ENCODE data around the gene ZMIZ2. TPM values are rescaled to one million over a fixed set of nuclear protein-coding genes. Genes with fewer than 3 reads are reported as not detected.

ZMIZ2 gene
- polyA plus RNA-seq, 2 donors = 22.5 to 66.6 TPM

GRCh38 chr7:44709011-44709915, 39.4 kb upstream of the ZMIZ2 start:
- no peak overlapping the region for H3K4me3 ChIP-seq (ENCODE audit: low read depth in 1 of 2, low read length in 2 of 2)
- no peaks in the 10 kb centered on the region for H3K4me1 ChIP-seq (ENCODE audit: control insufficient read depth in 2 of 2, insufficient read depth in 2 of 2, low read length in 1 of 2)
- H3K27me3 ChIP-seq (ENCODE audit: control insufficient read depth in 1 of 2, insufficient read depth in 2 of 2, low read length in 2 of 2) = no peaks in the 10 kb centered on the region
- peaks cover 21 to 26% of the 10 kb centered on the region in 2 donors for H3K36me3 ChIP-seq (ENCODE audit: control insufficient read depth in 2 of 2, insufficient read depth in 2 of 2, low read length in 1 of 2)
- no peaks in the 10 kb centered on the region for H3K9me3 ChIP-seq (ENCODE audit: control insufficient read depth in 2 of 2, insufficient read depth in 1 of 2, low read depth in 1 of 2, low read length in 1 of 2)
- 85 to 86% methylated on average over 19 of the region's 19 CpGs for WGBS, 2 donors
- H3K27ac ChIP-seq (ENCODE audit: low read depth in 2 of 2, low read length in 1 of 2) = no peak overlapping the region

GRCh38 chr7:44709945-44710596, 38.6 kb upstream of the ZMIZ2 start:
- H3K4me1 ChIP-seq (ENCODE audit: control insufficient read depth in 2 of 2, insufficient read depth in 2 of 2, low read length in 1 of 2) = no peaks in the 10 kb centered on the region
- peaks cover 21 to 26% of the 10 kb centered on the region in 2 donors for H3K36me3 ChIP-seq (ENCODE audit: control insufficient read depth in 2 of 2, insufficient read depth in 2 of 2, low read length in 1 of 2)
- H3K9me3 ChIP-seq (ENCODE audit: control insufficient read depth in 2 of 2, insufficient read depth in 1 of 2, low read depth in 1 of 2, low read length in 1 of 2) = no peaks in the 10 kb centered on the region
- H3K4me3 ChIP-seq (ENCODE audit: low read depth in 1 of 2, low read length in 2 of 2) = no peak overlapping the region
- no peaks in the 10 kb centered on the region for H3K27me3 ChIP-seq (ENCODE audit: control insufficient read depth in 1 of 2, insufficient read depth in 2 of 2, low read length in 2 of 2)
- H3K27ac ChIP-seq (ENCODE audit: low read depth in 2 of 2, low read length in 1 of 2) = no peak overlapping the region
- WGBS, 2 donors = 84 to 88% methylated on average over 10 of the region's 10 CpGs

DNA sequence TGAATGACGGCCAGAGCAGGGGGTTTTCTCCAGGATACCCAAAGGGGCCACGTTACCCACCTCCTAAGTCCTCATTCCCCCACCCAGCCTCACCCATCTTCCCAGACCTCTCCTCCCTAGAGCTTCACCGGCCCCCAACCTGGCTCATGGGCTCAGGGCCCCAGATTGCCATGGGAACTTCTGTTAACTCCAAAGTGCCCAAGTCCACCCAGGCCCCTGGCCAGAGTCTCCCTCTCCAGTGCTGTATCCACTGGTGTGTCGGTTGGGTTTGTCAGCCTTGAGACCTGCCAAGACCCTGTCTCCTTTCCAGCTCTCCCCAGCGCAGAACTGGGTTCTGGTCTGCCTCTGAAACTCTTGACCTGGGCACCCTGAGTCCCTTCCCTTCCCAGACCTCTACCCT, 37.1 kb upstream of the ZMIZ2 start:
- no peak overlapping the region for H3K4me3 ChIP-seq (ENCODE audit: low read depth in 1 of 2, low read length in 2 of 2)
- no peaks in the 10 kb centered on the region for H3K9me3 ChIP-seq (ENCODE audit: control insufficient read depth in 2 of 2, insufficient read depth in 1 of 2, low read depth in 1 of 2, low read length in 1 of 2)
- no peak overlapping the region for H3K27ac ChIP-seq (ENCODE audit: low read depth in 2 of 2, low read length in 1 of 2)
- peaks cover 21 to 26% of the 10 kb centered on the region in 2 donors for H3K36me3 ChIP-seq (ENCODE audit: control insufficient read depth in 2 of 2, insufficient read depth in 2 of 2, low read length in 1 of 2)
- WGBS, 2 donors = 58 to 61% methylated on average over 5 of the region's 5 CpGs
- no peaks in the 10 kb centered on the region for H3K4me1 ChIP-seq (ENCODE audit: control insufficient read depth in 2 of 2, insufficient read depth in 2 of 2, low read length in 1 of 2)
- no peaks in the 10 kb centered on the region for H3K27me3 ChIP-seq (ENCODE audit: control insufficient read depth in 1 of 2, insufficient read depth in 2 of 2, low read length in 2 of 2)

DNA sequence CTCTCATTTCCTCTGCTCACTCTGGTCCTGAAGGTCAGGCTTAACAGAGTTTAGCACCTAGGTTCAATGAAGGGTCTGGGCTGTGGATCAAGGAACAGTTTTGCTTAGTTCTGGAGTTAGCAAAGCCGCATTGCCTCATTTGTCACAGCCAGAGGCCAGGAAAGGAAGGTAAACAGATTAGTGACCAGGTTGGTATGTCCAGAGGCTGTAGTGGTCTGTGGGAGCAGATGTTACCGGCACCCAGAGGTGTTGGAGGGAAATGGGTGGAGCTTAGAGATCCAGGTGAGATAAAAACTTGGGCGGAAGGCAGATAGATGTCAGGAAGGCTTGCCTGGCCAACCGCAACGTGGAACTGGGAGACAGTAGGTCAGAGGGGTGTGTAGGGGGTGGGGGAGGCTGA, 36.6 kb upstream of the ZMIZ2 start:
- Histone ChIP-seq H3K4me3 (ENCODE audit: low read depth in 1 of 2, low read length in 2 of 2) (no peak overlapping the region), H3K27ac (ENCODE audit: low read depth in 2 of 2, low read length in 1 of 2) (no peak overlapping the region), H3K9me3 (ENCODE audit: control insufficient read depth in 2 of 2, insufficient read depth in 1 of 2, low read depth in 1 of 2, low read length in 1 of 2) (no peaks in the 10 kb centered on the region), H3K27me3 (ENCODE audit: control insufficient read depth in 1 of 2, insufficient read depth in 2 of 2, low read length in 2 of 2) (no peaks in the 10 kb centered on the region), H3K36me3 (ENCODE audit: control insufficient read depth in 2 of 2, insufficient read depth in 2 of 2, low read length in 1 of 2) (peaks cover 21 to 23% of the 10 kb centered on the region in 2 donors), H3K4me1 (ENCODE audit: control insufficient read depth in 2 of 2, insufficient read depth in 2 of 2, low read length in 1 of 2) (no peaks in the 10 kb centered on the region)
- WGBS, 2 donors = 33 to 35% methylated on average over 5 of the region's 5 CpGs

GRCh38 chr7:44713141-44713540, 35.5 kb upstream of the ZMIZ2 start:
- Histone ChIP-seq H3K27me3 (ENCODE audit: control insufficient read depth in 1 of 2, insufficient read depth in 2 of 2, low read length in 2 of 2) (no peaks in the 10 kb centered on the region), H3K36me3 (ENCODE audit: control insufficient read depth in 2 of 2, insufficient read depth in 2 of 2, low read length in 1 of 2) (peaks cover 10 to 12% of the 10 kb centered on the region in 2 donors), H3K27ac (ENCODE audit: low read depth in 2 of 2, low read length in 1 of 2) (no peak overlapping the region), H3K4me3 (ENCODE audit: low read depth in 1 of 2, low read length in 2 of 2) (no peak overlapping the region), H3K4me1 (ENCODE audit: control insufficient read depth in 2 of 2, insufficient read depth in 2 of 2, low read length in 1 of 2) (no peaks in the 10 kb centered on the region), H3K9me3 (ENCODE audit: control insufficient read depth in 2 of 2, insufficient read depth in 1 of 2, low read depth in 1 of 2, low read length in 1 of 2) (no peaks in the 10 kb centered on the region)
- WGBS, 2 donors = 80 to 89% methylated on average over 2 of the region's 2 CpGs

- Histone ChIP-seq H3K27ac (ENCODE audit: low read depth in 2 of 2, low read length in 1 of 2) (no peak overlapping the region), H3K9me3 (ENCODE audit: control insufficient read depth in 2 of 2, insufficient read depth in 1 of 2, low read depth in 1 of 2, low read length in 1 of 2) (no peaks in the 10 kb centered on the region), H3K4me1 (ENCODE audit: control insufficient read depth in 2 of 2, insufficient read depth in 2 of 2, low read length in 1 of 2) (no peaks in the 10 kb centered on the region), H3K4me3 (ENCODE audit: low read depth in 1 of 2, low read length in 2 of 2) (no peak overlapping the region), H3K36me3 (ENCODE audit: control insufficient read depth in 2 of 2, insufficient read depth in 2 of 2, low read length in 1 of 2) (peaks cover 5 to 7% of the 10 kb centered on the region in 2 donors), H3K27me3 (ENCODE audit: control insufficient read depth in 1 of 2, insufficient read depth in 2 of 2, low read length in 2 of 2) (no peaks in the 10 kb centered on the region)
- WGBS, 2 donors = 61 to 67% methylated on average over 7 of the region's 7 CpGs
Observed at GRCh38 chr7:44713680-44714335, 34.8 kb upstream of the ZMIZ2 start.

- H3K4me1 ChIP-seq (ENCODE audit: control insufficient read depth in 2 of 2, insufficient read depth in 2 of 2, low read length in 1 of 2) = no peaks in the 10 kb centered on the region
- WGBS, 2 donors = 93 to 97% methylated on average over 3 of the region's 3 CpGs
- H3K27ac ChIP-seq (ENCODE audit: low read depth in 2 of 2, low read length in 1 of 2) = no peak overlapping the region
Observed at GRCh38 chr7:44716205-44716604, 32.4 kb upstream of the ZMIZ2 start.

DNA sequence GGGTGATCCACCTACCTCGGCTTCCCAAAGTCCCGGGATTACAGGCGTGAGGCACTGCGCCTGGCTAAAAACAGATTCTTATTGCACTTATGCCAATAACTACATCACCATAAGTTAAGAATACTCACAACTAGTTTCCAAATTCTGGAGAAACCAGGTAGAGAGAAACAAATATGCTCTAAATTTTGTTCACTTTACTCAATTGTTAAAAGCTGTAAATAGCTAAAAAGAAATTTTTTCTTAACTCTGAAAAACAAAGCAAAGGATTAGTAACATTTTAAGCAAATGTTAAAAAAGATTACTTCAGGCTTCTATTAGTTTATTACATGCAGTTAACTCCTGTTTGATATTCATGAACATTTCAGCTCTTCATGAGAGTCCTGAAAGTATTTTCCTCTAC, 28.3 kb upstream of the ZMIZ2 start:
- H3K36me3 ChIP-seq (ENCODE audit: control insufficient read depth in 2 of 2, insufficient read depth in 2 of 2, low read length in 1 of 2) = no peaks in the 10 kb centered on the region
- H3K27me3 ChIP-seq (ENCODE audit: control insufficient read depth in 1 of 2, insufficient read depth in 2 of 2, low read length in 2 of 2) = no peaks in the 10 kb centered on the region
- 94 to 95% methylated on average over 4 of the region's 4 CpGs for WGBS, 2 donors
- no peak overlapping the region for H3K4me3 ChIP-seq (ENCODE audit: low read depth in 1 of 2, low read length in 2 of 2)
- no peak overlapping the region for H3K27ac ChIP-seq (ENCODE audit: low read depth in 2 of 2, low read length in 1 of 2)
- H3K9me3 ChIP-seq (ENCODE audit: control insufficient read depth in 2 of 2, insufficient read depth in 1 of 2, low read depth in 1 of 2, low read length in 1 of 2) = no peaks in the 10 kb centered on the region
- H3K4me1 ChIP-seq (ENCODE audit: control insufficient read depth in 2 of 2, insufficient read depth in 2 of 2, low read length in 1 of 2) = no peaks in the 10 kb centered on the region

More at GRCh38 chr7:44716205-44716604, 32.4 kb upstream of the ZMIZ2 start:
- no peaks in the 10 kb centered on the region for H3K36me3 ChIP-seq (ENCODE audit: control insufficient read depth in 2 of 2, insufficient read depth in 2 of 2, low read length in 1 of 2)
- H3K27me3 ChIP-seq (ENCODE audit: control insufficient read depth in 1 of 2, insufficient read depth in 2 of 2, low read length in 2 of 2) = no peaks in the 10 kb centered on the region
- H3K4me3 ChIP-seq (ENCODE audit: low read depth in 1 of 2, low read length in 2 of 2) = no peak overlapping the region
- no peaks in the 10 kb centered on the region for H3K9me3 ChIP-seq (ENCODE audit: control insufficient read depth in 2 of 2, insufficient read depth in 1 of 2, low read depth in 1 of 2, low read length in 1 of 2)

- Histone ChIP-seq H3K36me3 (ENCODE audit: control insufficient read depth in 2 of 2, insufficient read depth in 2 of 2, low read length in 1 of 2) (no peaks in the 10 kb centered on the region), H3K9me3 (ENCODE audit: control insufficient read depth in 2 of 2, insufficient read depth in 1 of 2, low read depth in 1 of 2, low read length in 1 of 2) (no peaks in the 10 kb centered on the region)
Observed at GRCh38 chr7:44724276-44724675, 24.4 kb upstream of the ZMIZ2 start.

More at GRCh38 chr7:44724276-44724675, 24.4 kb upstream of the ZMIZ2 start:
- H3K27me3 ChIP-seq (ENCODE audit: control insufficient read depth in 1 of 2, insufficient read depth in 2 of 2, low read length in 2 of 2) = no peaks in the 10 kb centered on the region
- H3K4me3 ChIP-seq (ENCODE audit: low read depth in 1 of 2, low read length in 2 of 2) = no peak overlapping the region
- WGBS, 2 donors = 84 to 86% methylated on average over 4 of the region's 4 CpGs
- no peaks in the 10 kb centered on the region for H3K4me1 ChIP-seq (ENCODE audit: control insufficient read depth in 2 of 2, insufficient read depth in 2 of 2, low read length in 1 of 2)
- H3K27ac ChIP-seq (ENCODE audit: low read depth in 2 of 2, low read length in 1 of 2) = no peak overlapping the region
